ENCODE data around the gene ZNF467. TPM values are rescaled to one million over a fixed set of nuclear protein-coding genes. Genes with fewer than 3 reads are reported as not detected.

ZNF467 gene
- total and polyA plus RNA-seq, 2 donors (not counting 1 experiment from before 2014, with no cell fraction given): 0.39 to 1.1 TPM

- H3K27ac ChIP-seq (ENCODE audit: low read length in 2 of 2): no peak overlapping the region
- H3K27me3 Mint-ChIP-seq: peaks cover 10% of the 10 kb centered on the region
- no peak overlapping the region for H3K4me3 Mint-ChIP-seq
- H3K36me3 ChIP-seq (replicated peaks in 1 of 2; ENCODE audit: control extremely low read depth in 1 of 2, control insufficient read depth in 1 of 2, extremely low read depth in 1 of 2, insufficient read depth in 2 of 2, low read length in 1 of 2): no peaks in the 10 kb centered on the region
- H3K9me3 ChIP-seq (ENCODE audit: control extremely low read depth in 1 of 3, control insufficient read depth in 2 of 3, insufficient read depth in 1 of 3, low read length in 2 of 3): no peaks in the 10 kb centered on the region
- DNase-seq (no peak), ATAC-seq (ENCODE audit: low read depth) (no peak)
- H3K9me3 Mint-ChIP-seq (ENCODE audit: insufficient read depth): no peaks in the 10 kb centered on the region
- no peak for TF ChIP-seq EZH2 (IDR thresholded peaks at IDR 0.05; ENCODE audit: borderline replicate concordance, insufficient read depth, low read depth, low read length, poor library complexity, severe bottlenecking)
- TF ChIP-seq CTCF (IDR thresholded peaks at IDR 0.05): no peak
- no peak overlapping the region for H3K4me3 ChIP-seq (ENCODE audit: control extremely low read depth in 1 of 5, extremely low read depth in 1 of 5, insufficient read depth in 1 of 5, low read depth in 2 of 5, low read length in 4 of 5)
- H3K4me1 ChIP-seq (ENCODE audit: control insufficient read depth in 2 of 2, insufficient read depth in 2 of 2, low read length in 2 of 2): no peaks in the 10 kb centered on the region
- ChIA-PET POLR2A (no interaction called here), CTCF (no interaction called here)
- no peaks in the 10 kb centered on the region for H3K4me1 Mint-ChIP-seq
- no peaks in the 10 kb centered on the region for H3K27me3 ChIP-seq (replicated peaks in 1 of 4; ENCODE audit: control extremely low read depth in 1 of 4, control insufficient read depth in 3 of 4, insufficient read depth in 4 of 4, low read length in 3 of 4)
- no peak overlapping the region for H3K4me2 ChIP-seq (replicated peaks; ENCODE audit: low read depth, low read length, poor library complexity, severe bottlenecking)
- no peaks in the 10 kb centered on the region for H4K20me1 ChIP-seq (ENCODE audit: control insufficient read depth, insufficient read depth, low read length, poor library complexity, severe bottlenecking)
- no peaks in the 10 kb centered on the region for H3K79me2 ChIP-seq (ENCODE audit: control insufficient read depth, insufficient read depth, low read length)
- H3K9ac ChIP-seq (ENCODE audit: low read length): no peak overlapping the region
- WGBS (ENCODE audit: insufficient coverage): 85% methylated on average over 7 of the region's 7 CpGs
- H3K27ac Mint-ChIP-seq: no peak overlapping the region
- no peak overlapping the region for H2AFZ ChIP-seq (ENCODE audit: insufficient read depth, low read depth, low read length, poor library complexity, severe bottlenecking)
- intact Hi-C loops (cut with micrococcal nuclease): no loop called here
These were observed 24.4 kb upstream of the ZNF467 start for GRCh38 chr7:149797771-149798170.

- ATAC-seq (ENCODE audit: low read depth) (no peak), DNase-seq (no peak)
- TF ChIP-seq EZH2 (IDR thresholded peaks at IDR 0.05; ENCODE audit: borderline replicate concordance, insufficient read depth, low read depth, low read length, poor library complexity, severe bottlenecking) (no peak), CTCF (IDR thresholded peaks at IDR 0.05) (no peak)
- Histone ChIP-seq H2AFZ (ENCODE audit: insufficient read depth, low read depth, low read length, poor library complexity, severe bottlenecking) (no peak overlapping the region), H3K79me2 (ENCODE audit: control insufficient read depth, insufficient read depth, low read length) (no peaks in the 10 kb centered on the region), H4K20me1 (ENCODE audit: control insufficient read depth, insufficient read depth, low read length, poor library complexity, severe bottlenecking) (no peaks in the 10 kb centered on the region), H3K4me2 (replicated peaks; ENCODE audit: low read depth, low read length, poor library complexity, severe bottlenecking) (no peak overlapping the region), H3K36me3 (replicated peaks in 1 of 2; ENCODE audit: control extremely low read depth in 1 of 2, control insufficient read depth in 1 of 2, extremely low read depth in 1 of 2, insufficient read depth in 2 of 2, low read length in 1 of 2) (no peaks in the 10 kb centered on the region), H3K9me3 (ENCODE audit: control extremely low read depth in 1 of 3, control insufficient read depth in 2 of 3, insufficient read depth in 1 of 3, low read length in 2 of 3) (no peaks in the 10 kb centered on the region), H3K4me1 (ENCODE audit: control insufficient read depth in 2 of 2, insufficient read depth in 2 of 2, low read length in 2 of 2) (no peaks in the 10 kb centered on the region), H3K9ac (ENCODE audit: low read length) (no peak overlapping the region), H3K27ac (ENCODE audit: low read length in 2 of 2) (no peak overlapping the region), H3K27me3 (replicated peaks in 1 of 4; ENCODE audit: control extremely low read depth in 1 of 4, control insufficient read depth in 3 of 4, insufficient read depth in 4 of 4, low read length in 3 of 4) (peaks cover 0 to 4% (median 0%) of the 10 kb centered on the region in 4 experiments), H3K4me3 (ENCODE audit: control extremely low read depth in 1 of 5, extremely low read depth in 1 of 5, insufficient read depth in 1 of 5, low read depth in 2 of 5, low read length in 4 of 5) (no peak overlapping the region)
- Mint-ChIP-seq H3K9me3 (ENCODE audit: insufficient read depth) (no peaks in the 10 kb centered on the region), H3K27me3 (peaks cover 13% of the 10 kb centered on the region), H3K27ac (no peak overlapping the region), H3K4me1 (no peaks in the 10 kb centered on the region), H3K4me3 (no peak overlapping the region)
- 96% methylated on average over 19 of the region's 19 CpGs for WGBS (ENCODE audit: insufficient coverage)
- POLR2A ChIA-PET: no interaction called here
- intact Hi-C loops (cut with micrococcal nuclease): no loop called here
- CTCF ChIA-PET: interaction anchor here (1.4 kb wide), 1 partner anchor 11 kb away, joined by 3 read pairs; no protein-coding TSS in a partner anchor
These were observed 23.0 kb upstream of the ZNF467 start for GRCh38 chr7:149796287-149796860.

All from B cell (primary cell).